GM21447 (cell line): ENCODE measurements around the gene PHF2.

Experiments used
- ATAC-seq: cut with Tn5 transposase; IDR thresholded peaks from one replicate; pipeline ENCODE4 v1.9.1; 2021; ENCODE audit not compliant: unreplicated experiment

The PHF2 gene

DNA sequence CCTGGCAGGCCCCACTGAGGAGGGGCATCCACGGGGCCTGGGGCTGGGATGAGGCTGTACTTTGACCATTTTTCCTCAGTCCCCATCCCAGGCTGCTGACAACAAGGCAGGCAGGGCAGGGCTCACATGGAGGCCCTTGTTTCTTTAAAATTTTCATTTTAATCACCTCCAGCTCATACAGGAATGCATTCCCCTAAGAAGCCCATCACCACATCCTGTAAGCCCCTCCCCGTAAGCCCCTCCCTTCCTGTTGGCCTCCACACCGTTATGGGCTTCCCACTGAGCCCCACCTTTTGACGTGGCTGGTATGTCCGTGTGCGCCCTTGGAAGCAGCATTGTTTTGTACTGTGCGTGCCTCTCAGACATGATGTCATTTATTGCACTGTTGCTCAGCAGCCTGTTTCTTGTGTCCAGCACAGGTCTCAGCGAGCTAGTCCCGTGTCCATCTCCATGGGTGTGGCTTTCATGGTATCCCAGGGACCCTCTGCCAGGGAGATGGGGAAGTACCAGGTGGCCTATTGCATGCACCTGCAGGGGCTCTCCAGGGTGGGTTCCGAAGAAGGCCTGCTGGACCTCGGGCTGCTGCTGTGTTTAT lies 22.4 kb downstream of the PHF2 start:
- ATAC-seq, result no peak

DNA sequence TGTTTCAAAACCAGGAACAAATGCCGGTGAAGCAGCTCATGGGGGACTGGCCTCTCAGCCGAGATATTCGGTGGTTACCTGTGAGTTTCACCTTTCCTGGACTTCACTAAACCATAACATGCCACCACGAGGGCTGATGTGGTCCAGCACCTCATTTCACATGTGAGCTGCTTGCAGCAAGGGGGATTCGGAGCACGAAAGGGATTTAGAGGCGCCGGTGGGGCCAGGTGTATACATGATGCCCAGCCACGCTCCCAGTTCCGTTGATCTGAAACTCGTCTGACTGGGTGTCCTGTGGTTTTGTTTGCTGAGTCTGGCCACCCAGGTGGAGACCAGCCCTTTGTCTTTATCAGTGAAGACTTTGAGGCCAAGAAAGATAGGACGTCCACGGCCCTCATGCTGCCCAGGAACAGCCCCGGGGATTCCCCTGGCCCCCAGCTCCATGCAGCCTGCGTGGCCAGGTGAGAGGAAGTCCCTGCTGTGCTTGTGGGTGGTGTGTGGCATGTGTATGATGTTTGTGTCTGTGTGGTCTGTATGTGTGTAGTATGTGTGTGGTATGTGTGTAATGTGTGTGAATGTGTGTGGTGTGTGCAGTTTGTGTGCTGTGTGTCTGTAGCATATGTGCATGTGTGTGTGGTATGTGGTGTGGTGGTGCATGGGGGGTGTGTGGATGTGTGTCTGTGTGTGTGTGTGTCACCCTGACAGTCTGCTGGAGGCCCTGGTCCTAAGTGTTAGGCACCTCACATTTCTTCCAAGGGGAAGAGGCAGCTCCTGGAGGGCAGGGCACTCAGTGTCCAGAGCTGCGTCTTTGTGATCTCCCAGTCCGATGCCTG lies 23.4 kb downstream of the PHF2 start:
- ATAC-seq, result no peak

DNA sequence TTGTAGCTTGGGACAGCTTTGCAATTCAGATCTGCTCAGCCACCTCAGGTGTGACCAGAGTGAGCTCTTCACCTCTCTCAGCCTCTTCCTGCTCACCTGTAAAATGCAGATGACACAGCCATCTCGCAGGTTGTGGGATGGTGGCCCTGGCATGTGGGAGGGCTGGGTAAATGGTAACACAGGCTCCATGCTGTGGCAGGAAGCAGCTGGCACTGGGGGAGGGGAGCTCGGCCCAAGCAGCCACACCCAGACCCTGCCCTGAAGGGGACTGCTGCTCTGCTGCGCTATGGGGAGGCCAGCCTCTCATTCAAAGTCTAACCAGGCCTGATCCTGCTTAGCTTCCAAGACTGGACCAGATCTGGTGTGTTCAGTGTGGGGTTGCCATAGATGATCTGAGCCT lies 24.1 kb downstream of the PHF2 start:
- no peak for ATAC-seq

DNA sequence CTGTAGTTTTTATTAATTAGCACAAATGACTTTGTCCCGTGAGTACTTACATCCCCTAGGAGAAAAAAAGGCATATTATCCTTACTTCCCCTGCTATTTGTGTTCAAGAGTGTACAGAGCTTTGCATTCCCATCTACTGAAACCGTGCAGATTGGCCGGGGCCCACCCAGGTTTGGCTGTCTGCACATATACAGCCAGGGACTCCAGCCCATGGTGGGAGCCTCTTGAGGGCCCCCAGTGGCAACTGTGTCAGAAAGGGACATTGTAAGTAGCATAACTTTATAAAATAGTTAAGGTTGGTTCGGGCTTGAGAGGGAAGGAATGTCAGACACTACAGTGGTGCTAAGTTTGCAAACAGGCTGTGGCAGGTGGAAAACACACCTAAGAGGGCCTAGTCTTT lies 24.7 kb downstream of the PHF2 start:
- ATAC-seq, result no peak

DNA sequence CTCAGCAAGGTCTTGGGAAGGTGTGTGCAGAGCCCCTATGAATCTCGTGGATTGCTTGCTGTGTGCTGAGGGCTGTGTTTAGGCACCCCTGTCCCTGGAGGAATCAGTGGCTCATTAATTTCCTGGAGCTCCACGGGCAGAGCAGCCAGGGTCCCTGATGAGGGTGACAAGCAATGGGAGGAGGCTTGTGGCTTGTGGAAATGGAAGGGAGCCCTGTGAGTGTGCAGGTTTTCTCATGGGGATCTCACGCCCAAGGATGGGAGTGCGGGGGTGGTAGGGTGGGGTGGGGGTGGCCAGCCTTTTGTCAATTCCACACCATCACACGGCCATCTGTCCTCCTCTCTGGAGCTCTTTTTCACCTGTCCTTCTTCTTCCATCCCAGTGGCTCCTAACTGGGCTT lies 25.3 kb downstream of the PHF2 start:
- ATAC-seq, result no peak

DNA sequence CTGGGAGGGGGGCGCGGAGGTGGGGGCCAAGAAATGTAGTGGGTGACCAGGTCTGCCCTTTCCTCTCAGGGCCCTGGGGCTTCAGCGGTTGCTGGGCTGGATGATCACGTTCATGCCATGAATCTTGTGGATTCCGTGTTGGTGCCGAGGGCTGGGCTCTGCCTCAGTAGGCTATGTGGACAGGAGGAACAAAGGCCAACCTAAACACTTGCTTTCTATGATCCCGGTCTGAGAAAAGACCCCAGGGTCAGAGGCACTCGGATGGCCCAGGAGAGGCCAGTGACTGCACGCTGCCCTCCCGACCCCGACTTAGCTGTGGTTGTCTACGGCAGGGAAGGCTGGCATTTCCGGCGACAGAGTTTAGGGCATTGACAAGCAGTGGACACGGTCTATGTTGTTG lies 26.6 kb downstream of the PHF2 start:
- ATAC-seq, result no peak

DNA sequence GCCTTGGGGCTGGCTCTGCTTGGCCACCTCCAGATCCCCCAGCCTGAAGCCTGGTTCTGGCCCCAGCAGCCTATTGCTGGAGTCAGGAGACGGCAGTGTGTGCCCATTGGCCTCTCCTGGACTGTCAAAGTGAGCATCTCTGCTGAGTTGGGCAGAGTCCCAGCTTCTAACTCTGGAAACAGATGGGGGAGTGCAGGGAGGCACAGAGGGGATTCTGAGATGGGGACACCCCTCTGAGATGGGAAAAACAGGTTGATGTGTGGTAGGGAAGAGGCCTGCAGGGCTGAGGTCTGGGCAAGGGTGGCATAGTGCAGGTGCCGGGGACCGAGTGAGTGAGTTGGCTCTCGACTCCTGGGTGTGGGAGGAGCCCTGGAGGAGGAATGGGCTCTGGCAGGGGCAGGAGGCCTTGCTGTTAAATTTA lies 27.5 kb downstream of the PHF2 start:
- no peak for ATAC-seq

DNA sequence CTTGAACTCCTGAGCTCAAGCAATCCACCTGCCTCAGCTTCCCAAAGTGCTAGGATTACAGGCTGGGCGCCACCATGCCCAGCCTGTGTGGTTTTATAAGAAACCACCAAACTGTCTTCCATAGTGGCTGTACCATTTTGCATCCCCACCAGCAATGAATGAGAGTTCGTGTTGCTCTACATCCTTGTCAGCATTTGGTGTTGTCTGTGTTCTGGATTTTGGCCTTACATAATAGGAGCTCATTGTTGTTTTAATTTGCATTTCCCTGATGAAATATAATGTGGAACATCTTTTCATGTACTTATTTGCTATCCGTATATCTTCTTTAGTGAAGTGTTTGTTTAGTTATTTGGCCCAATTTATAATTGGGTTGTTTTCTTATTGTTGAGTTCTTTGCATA lies 29.8 kb downstream of the PHF2 start:
- no peak for ATAC-seq

DNA sequence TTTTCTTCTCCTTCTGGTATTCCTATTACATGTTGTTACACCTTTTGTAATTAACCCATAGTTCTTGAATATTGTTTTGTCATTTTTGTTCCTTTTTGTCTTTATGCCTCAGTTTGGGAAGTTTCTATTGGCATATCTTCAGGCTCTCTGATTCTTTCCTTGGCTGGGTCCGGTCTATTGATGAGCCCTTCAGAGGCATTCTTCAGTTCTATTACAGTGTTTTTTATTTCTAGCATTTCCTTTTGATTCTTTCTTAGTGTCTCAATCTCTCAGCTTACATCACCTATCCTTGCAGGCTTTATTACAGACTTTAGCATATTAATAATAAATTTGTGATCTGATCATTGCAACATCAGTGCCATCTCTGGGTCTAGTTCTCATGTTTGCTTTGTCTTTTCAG lies 33.8 kb downstream of the PHF2 start:
- ATAC-seq, result no peak

DNA sequence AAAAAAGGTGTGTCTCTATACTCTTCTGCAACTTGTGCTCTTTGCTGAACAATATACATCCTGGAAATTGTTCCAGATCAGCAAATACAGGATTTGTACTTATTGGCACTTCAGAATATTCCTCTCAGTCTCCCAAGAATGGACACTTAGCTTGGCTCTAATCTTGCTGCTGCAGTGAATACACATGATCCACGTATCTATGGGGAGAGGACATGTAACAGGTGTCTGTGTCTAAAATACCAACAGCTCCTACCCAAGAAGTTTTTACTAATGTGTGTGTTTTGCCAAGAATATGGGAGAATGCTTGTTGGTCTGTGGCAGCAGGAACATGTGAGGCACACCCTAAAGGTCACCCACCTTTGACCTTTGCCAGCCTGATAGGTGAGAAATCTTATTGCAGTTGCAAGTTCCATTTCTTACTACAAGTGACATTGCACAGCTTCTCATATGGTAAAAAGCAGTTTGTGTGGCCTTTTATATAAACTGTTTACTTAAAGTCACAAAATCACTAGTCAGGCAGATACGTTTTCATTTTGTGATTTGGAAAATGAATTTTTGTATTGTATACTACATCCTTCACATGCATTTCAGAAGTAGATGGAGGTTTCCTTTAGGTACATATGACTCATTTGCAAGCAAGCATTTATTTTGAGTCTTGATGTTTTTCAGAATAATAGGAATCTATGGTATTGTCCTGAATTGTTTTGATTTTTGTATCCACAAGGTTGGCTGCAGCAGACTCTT lies 35.8 kb downstream of the PHF2 start:
- no peak for ATAC-seq

DNA sequence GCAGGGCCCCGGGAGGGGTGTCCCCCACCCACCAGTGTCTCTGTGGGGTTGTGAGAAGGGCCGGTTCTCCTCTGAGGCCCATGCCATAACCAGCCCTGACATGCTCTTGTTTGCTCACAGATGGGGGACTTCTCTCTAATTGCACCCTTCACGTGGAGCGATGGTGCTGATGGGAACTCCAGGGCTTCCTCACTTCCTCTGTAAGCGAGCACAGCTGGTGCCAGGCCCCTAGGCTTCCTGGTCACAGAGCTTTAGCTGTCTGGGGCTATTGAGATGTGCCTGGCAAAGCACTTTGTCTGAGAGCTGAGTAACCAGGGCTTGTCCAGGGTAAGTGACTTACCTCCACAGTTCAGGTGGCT lies 36.4 kb downstream of the PHF2 start:
- ATAC-seq, result peak; percentile 81

DNA sequence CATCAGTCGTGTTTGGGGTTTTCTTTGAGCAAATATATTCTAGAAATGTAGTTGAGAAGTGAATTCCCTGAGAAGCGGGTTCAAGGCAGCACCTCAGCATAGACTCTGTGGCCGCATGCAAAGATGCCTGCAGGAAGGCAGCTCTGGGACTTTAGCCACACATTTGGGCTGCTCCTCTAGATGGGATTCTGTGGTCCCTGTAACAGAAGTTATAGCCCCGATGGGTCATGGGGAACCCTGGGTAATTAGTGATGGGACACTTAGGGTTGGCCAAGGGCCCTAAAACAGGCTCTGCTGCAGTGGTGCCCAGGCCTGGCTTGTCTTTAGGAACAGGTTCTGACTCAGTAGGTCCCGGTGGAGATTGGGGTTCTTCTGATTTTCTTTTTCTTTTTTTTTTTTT lies 36.8 kb downstream of the PHF2 start:
- no peak for ATAC-seq

DNA sequence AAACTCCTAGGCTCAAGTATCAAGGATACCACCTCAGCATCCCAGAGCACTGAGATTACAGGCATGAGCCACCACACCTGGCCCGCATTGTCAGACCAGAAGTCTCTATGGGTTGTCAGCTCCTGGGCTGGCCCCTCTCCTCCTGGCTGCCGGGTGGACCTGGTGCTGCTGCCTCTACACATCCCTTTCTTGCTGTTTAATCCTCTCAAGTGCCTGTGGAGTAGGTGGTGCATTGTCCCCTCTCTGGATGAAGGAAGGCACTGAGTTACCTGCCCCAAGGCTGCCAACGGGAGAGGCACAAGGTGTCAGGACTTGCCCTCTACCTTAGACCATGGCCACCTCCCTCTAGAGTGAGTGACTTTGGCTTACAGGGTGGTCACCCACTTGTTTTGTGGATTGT lies 37.4 kb downstream of the PHF2 start:
- ATAC-seq, result no peak

DNA sequence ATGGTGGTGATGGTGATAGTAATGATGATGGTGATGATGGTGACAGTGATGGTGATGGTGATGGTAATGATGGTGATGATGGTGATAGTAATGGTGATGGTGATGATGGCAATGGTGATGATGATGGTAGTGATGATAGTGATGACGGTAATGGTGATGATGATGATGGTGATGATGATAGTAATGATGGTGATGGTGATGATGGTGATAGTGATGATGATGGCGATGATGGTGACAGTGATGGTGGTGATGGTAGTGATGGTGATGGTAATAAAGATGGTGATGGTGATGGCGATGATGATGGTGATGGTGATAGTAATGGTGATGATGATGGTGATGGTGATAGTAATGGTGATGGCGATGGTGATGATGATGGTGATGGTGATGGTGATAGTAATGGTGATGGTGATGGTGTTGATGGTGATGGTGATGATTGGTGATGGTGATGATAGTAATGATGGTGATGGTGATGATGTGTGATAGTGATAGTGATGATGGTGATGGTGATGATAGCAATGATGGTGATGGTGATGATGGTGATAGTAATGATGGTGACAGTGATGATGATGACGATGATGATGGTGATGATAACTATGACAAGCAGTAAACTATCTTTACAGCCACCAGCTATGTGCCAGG lies 38.6 kb downstream of the PHF2 start:
- no peak for ATAC-seq

DNA sequence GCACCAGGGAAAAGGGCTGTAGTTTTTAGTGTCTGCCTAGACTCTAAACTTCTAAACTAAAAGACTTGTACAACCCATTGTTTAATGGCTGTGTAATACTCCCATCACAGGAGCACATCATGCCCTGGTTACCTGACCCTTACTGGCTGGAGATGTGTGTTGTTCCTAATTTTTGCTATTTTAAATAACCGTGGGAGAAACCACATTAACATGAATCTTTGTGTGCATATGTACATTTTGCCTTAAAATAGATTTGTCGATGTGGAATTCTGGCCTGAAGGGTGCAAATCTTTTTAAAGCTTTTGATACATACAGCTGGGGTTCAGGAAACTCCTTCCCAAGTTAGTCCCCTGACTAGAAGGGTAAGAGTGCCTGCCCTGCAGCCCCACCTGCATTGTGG lies 39.7 kb downstream of the PHF2 start:
- ATAC-seq, result no peak

DNA sequence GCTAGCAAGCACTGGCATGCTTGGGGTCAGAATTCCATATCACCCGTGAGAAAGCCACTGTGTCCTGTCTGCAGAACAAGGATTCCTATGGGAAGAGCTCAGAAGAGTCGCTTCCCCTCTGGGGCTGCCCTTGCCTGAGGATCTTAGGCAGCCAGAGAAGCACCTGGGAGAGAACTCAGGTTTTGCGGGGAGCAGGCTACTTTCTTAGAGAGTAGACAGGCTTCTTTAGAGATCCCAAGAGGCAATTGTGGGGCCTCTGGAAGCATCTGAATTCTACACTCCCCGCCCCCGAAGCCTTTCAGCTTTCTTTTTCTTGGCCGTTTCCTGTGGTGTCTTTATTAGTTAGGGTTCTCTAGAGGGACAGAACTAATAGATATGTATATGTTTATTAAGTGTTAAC lies 40.9 kb downstream of the PHF2 start:
- no peak for ATAC-seq

DNA sequence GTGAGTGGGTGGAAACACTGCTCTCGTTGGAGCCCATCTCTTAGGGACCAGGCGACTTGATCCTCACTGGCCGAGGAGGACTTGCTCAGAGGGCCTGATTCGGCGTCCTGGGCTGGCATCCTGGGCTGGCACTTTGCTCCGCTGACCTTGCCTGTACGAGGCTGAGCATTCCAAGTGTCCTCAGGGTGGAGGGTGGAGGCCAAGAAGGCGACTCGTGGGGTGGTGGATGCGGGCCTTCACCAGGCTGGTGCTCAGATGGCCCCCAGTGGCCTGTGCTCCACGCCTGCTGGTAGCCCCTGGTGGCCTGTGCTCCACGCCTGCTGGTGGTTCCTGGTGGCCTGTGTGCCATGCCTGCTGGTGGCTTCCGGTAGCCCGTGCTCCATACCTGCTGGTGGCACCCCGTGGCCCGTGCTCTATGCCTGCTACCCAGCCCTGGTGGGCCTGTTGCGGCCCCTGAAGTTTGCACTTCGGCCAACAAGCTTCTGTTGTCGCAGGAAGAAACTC lies 42.9 kb downstream of the PHF2 start:
- ATAC-seq, result no peak

DNA sequence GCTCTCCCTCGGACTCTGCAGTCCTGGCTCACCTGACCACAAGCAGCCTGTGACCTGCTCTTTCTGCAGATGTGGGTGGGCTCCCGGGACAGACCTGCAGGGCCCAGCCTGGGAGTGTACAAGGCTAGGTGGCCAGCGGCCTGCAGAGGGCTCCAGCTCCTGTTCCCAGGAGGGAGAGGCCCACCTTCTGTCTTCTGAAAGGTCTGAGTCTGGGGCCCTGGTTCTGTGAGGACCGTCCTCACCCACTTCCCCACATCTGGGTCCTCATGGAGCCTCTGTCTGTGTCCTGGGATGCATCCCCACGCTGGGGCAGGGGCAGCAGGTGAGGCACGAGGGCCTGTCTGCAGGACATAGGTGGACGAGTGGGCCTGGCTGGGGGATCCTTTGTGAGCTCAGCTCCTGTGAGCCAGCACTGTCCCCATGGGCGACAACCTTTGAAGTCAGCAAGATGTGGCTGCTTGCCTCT lies 43.7 kb downstream of the PHF2 start:
- no peak for ATAC-seq

DNA sequence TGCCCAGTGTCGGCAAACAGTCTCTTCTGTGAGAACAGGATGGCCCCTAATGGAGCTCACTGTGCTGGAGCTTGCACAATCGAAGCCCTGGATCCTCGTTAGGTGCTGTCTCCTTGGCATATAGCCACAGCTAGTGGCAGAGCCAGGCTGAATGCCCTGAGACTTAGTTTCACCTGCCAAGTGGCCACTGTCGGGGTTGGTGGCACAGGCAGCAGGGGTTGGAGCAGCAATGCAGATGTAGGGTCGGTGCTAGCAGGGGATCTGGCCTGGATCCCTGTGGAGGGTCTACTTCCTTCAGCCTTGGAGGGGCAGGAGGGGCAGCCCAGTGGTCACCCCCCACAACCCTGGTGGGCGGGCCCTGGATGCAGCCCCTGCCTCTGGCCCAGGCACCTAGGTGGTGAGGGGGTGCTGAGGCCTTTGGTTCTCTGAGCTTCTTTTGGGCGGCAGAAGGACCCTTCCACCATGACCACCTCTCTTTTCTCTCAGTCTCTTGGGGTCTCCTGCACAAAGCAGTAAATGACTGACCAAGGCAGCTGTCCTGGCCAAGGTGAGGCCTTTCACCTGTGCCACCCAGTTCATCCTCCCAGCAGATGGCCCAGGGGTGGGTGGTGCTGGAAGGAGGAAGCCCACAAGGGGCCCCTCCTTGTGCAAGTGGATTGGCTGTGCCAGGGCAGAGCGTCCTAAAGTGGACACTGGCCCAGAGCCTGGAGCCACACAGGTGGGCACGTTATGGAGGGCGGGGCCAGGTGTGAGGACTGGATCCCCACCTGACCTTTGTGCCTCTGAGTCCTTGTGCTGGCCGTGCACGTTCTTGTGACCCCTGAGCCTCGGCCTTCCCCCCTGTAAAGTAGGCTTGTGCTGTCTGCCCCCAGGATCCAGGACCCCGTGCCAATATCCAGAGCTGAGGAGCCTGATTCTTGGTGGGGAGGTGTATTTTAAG lies 44.8 kb downstream of the PHF2 start:
- no peak for ATAC-seq

DNA sequence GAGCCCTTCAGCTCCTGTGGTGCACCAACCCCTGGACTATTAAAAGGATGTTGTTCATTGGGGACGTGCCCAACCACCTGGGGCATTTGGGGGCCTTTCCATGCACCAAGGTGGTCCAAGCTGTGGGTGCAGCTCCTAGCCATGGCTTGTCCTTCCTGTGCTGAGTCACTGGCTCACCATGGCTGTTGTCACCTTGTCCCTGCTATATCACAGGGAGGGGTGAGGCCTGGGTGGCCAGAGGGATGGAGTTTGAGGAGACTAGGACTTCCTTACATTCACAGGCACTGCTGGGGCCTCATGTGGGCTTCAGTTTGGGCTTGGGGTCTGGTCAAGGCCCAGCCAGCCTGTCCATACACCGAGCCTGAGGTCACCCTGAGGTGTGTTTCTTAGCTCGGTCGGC lies 45.5 kb downstream of the PHF2 start:
- ATAC-seq, result no peak
